GM12878 (cell line): Measurements from ENCODE around the gene BUB1B. TPM values are rescaled to one million over a fixed set of nuclear protein-coding genes. Genes with fewer than 3 reads are reported as not detected.

ENCODE experiments used
- ATAC-seq: fragments of 200-7000 bp; cut with Tn5 transposase; 3 replicates; pipeline ENCODE4 v1.9.1; 2020; ENCODE audit warnings: mild to moderate bottlenecking, moderate library complexity
- BruUV-seq: library from RNA; stranded (reverse); fragments of 400-500 nt; replicated peaks from 2 replicates; lab custom pipeline; 2021; lab: Mats Ljungman, UMichigan
- CTCF ChIA-PET: fragments of 300-600 bp; sonication (Branson Sonifier 250); formaldehyde crosslinking; extraction: SDS; loops from one replicate; lab custom pipeline; 2021; ENCODE audit warnings: inconsistent platforms; lab: Yijun Ruan, JAX
- POLR2A ChIA-PET: fragments of 350-600 bp; formaldehyde crosslinking; extraction: SDS; loops from one replicate; lab custom pipeline; 2021; ENCODE audit warnings: inconsistent platforms; lab: Charles Lee
- RAD21 ChIA-PET: fragments of 300-600 bp; sonication (Branson Sonifier 250); formaldehyde crosslinking; loops from one replicate; lab custom pipeline; 2023; ENCODE audit warnings: antibody characterized with exemption; ENCODE audit not compliant: unreplicated experiment; lab: Charles Lee
- SMC1A ChIA-PET: fragments of 300-600 bp; sonication (Branson Sonifier 250); formaldehyde crosslinking; loops from one replicate; lab custom pipeline; 2023; ENCODE audit not compliant: unreplicated experiment, uncharacterized antibody; lab: Charles Lee
- DNase-seq: peaks from one replicate; pipeline ENCODE4 v3.0.0-alpha.2; 2011; ENCODE audit warnings: low read depth, low spot score
- FAIRE-seq: peaks from 3 replicates; lab custom pipeline; 2011; peaks lifted over from hg19 to GRCh38; lab: Jason Lieb, UNC
- H2AFZ ChIP-seq: 2 replicates; pipeline ENCODE4 v1.6.0; 2011; ENCODE audit warnings: low read depth, low read length, control low read depth; ENCODE audit not compliant: control insufficient read depth
- H3K27ac ChIP-seq: 2 replicates; pipeline ENCODE4 v1.5.1; 2011; ENCODE audit warnings: control low read depth; ENCODE audit not compliant: control insufficient read depth, insufficient read depth
- H3K27me3 ChIP-seq, 2 experiments: replicated peaks in 1 of 2; 2 replicates each; pipeline versions ENCODE4 v1.6.0 to v1.6.1; 2011; ENCODE audit warnings: low read length in 1 of 2; ENCODE audit not compliant: control insufficient read depth in 2 of 2, insufficient read depth in 2 of 2
- H3K36me3 ChIP-seq, 2 experiments: 2 replicates each; pipeline ENCODE4 v1.5.1; 2011; ENCODE audit warnings: low read length in 1 of 2; ENCODE audit not compliant: control insufficient read depth in 2 of 2, insufficient read depth in 2 of 2
- H3K4me1 ChIP-seq: 2 replicates; pipeline ENCODE4 v1.6.1; 2011; ENCODE audit warnings: mild to moderate bottlenecking, low read length, moderate library complexity, mixed read lengths; ENCODE audit not compliant: control insufficient read depth, insufficient read depth
- H3K4me2 ChIP-seq: 2 replicates; pipeline ENCODE4 v1.6.0; 2011; ENCODE audit warnings: control low read depth; ENCODE audit not compliant: control insufficient read depth, insufficient read depth
- H3K4me3 ChIP-seq: fragments of 200-600 bp; sonication (generic); 2 replicates; pipeline ENCODE4 v1.5.1; 2016
- H3K79me2 ChIP-seq: 2 replicates; pipeline ENCODE4 v1.6.0; 2011; ENCODE audit warnings: low read length; ENCODE audit not compliant: control insufficient read depth, insufficient read depth
- H3K9ac ChIP-seq: 2 replicates; pipeline ENCODE4 v1.8.0; 2011; ENCODE audit warnings: low read length, control low read depth, mixed read lengths; ENCODE audit not compliant: control insufficient read depth, insufficient read depth
- H3K9me3 ChIP-seq: replicated peaks from 3 replicates; pipeline ENCODE4 v1.5.1; 2011; ENCODE audit warnings: mild to moderate bottlenecking, low read length; ENCODE audit not compliant: control insufficient read depth, insufficient read depth
- H4K20me1 ChIP-seq: 2 replicates; pipeline ENCODE4 v1.6.0; 2011; ENCODE audit not compliant: control insufficient read depth, insufficient read depth
- EED ChIP-seq: sonication (generic); IDR thresholded peaks from 2 replicates; pipeline ENCODE4 v1.6.1; 2016; ENCODE audit warnings: antibody characterized with exemption, low read depth
- RAD21 ChIP-seq: IDR thresholded peaks from 2 replicates; pipeline ENCODE4 v1.6.1; 2011; ENCODE audit warnings: mild to moderate bottlenecking, low read depth, low read length, moderate library complexity; ENCODE audit not compliant: insufficient read depth
- SREBF2 ChIP-seq: IDR thresholded peaks from 2 replicates; pipeline ENCODE4 v1.6.1; 2012; ENCODE audit warnings: mild to moderate bottlenecking, low read length
- WGBS: methylation state at CpG from one replicate; pipeline ENCODE4 v1.1.6; 2016; ENCODE audit warnings: low lambda C conversion rate; ENCODE audit not compliant: insufficient replicate concordance, insufficient coverage; ENCODE audit errors: missing lambda C conversion rate; 5-methylcytosine and 5-hydroxymethylcytosine counted together
- in situ Hi-C: fragments of 300-500 bp; cut with MboI; formaldehyde crosslinking; loops from 9 replicates; pipeline ENCODE4 v1.14.3; 2018; ENCODE audit warnings: mixed read lengths
- intact Hi-C: fragments of 100-400 bp; cut with micrococcal nuclease; formaldehyde crosslinking; loops from one replicate; pipeline ENCODE4 v1.14.2; 2022; ENCODE audit not compliant: unreplicated experiment
- polyA plus RNA-seq, 11 experiments: library from polyadenylated mRNA; depleted of rRNA in 4 of 11; unstranded in 6 of 11; stranded (reverse) in 5 of 11; fragments of >200 nt; fragmentation: Nextera tagmentation in 4 of 11; fragmentation: Illumina TruSeq in 1 of 11; extraction: Ambion mirVana in 4 of 11; extraction: Trizol in 1 of 11; gene quantifications; 1 replicate in 1 of 11; 2 replicates in 10 of 11; pipeline versions ENCODE4 v1.2.1 to v1.2.3, GENCODE V29; 2011 to 2016; ENCODE audit warnings: inconsistent platforms in 2 of 11, missing spikeins in 2 of 11, low read depth in 1 of 11
- total RNA-seq, 4 experiments: library from RNA; depleted of rRNA in 3 of 4; stranded (reverse); fragments of >200 nt in 3 of 4; fragmentation: Illumina TruSeq in 1 of 4; extraction: Trizol in 1 of 4; gene quantifications; 2 replicates each; pipeline versions ENCODE4 v1.2.1 to v1.2.3, GENCODE V29; 2013 to 2021

The BUB1B gene
- total and polyA plus RNA-seq, 10 of the 15 experiments (the other 5 are each of a cell fraction or from before 2014, with no cell fraction given) = 29.1 to 98.6 (median 77.3) TPM

GRCh38 chr15:40263024-40263754, 102.3 kb downstream of the BUB1B start:
- Histone ChIP-seq H3K27me3 (no peaks in the 10 kb centered on the region), H3K4me1 (no peaks in the 10 kb centered on the region), H2AFZ (no peak overlapping the region), H3K4me2 (no peak overlapping the region), H3K9ac (no peak overlapping the region), H3K27ac (no peak overlapping the region), H3K4me3 (no peak overlapping the region), H3K36me3 (no peaks in the 10 kb centered on the region), H4K20me1 (no peaks in the 10 kb centered on the region), H3K9me3 (no peaks in the 10 kb centered on the region), H3K79me2 (no peaks in the 10 kb centered on the region)
- ChIA-PET RAD21 (interaction anchor here (1.1 kb wide), 2 partner anchors 11 to 46 kb away, joined by 3 to 4 read pairs; no protein-coding TSS in a partner anchor), CTCF (interaction anchor here (0.6 to 3.3 kb wide), 6 partner anchors 11 to 233 kb away, joined by 3 to 27 read pairs (median 6); no protein-coding TSS in a partner anchor), SMC1A (interaction anchor here (1.0 to 1.4 kb wide), 2 partner anchors 11 to 216 kb away, joined by 3 to 5 read pairs; no protein-coding TSS in a partner anchor), POLR2A (no interaction called here)
- FAIRE-seq (no peak), DNase-seq (no peak), ATAC-seq (no peak)
- intact Hi-C loops = no loop called here
- WGBS = 41% methylated on average over 12 of the region's 12 CpGs
- in situ Hi-C loops = no loop called here
- TF ChIP-seq RAD21 = no peak
- no TSS peak for BruUV-seq

- in situ Hi-C loops = no loop called here
- Histone ChIP-seq H3K9ac (no peak overlapping the region), H4K20me1 (no peaks in the 10 kb centered on the region), H2AFZ (no peak overlapping the region), H3K9me3 (no peaks in the 10 kb centered on the region), H3K36me3 (no peaks in the 10 kb centered on the region), H3K4me2 (no peak overlapping the region), H3K4me3 (no peak overlapping the region), H3K27ac (no peak overlapping the region), H3K27me3 (no peaks in the 10 kb centered on the region), H3K4me1 (no peaks in the 10 kb centered on the region), H3K79me2 (no peaks in the 10 kb centered on the region)
- ChIA-PET CTCF (interaction anchor here (0.6 to 3.3 kb wide), 6 partner anchors 10 to 341 kb away, joined by 3 to 27 read pairs (median 4); no protein-coding TSS in a partner anchor), POLR2A (interaction anchor here (0.6 kb wide), 1 partner anchor 225 kb away, joined by 5 read pairs; no protein-coding TSS in a partner anchor), SMC1A (interaction anchor here (1.0 to 1.4 kb wide), 4 partner anchors 10 to 477 kb away, joined by 3 to 5 read pairs (median 4); no protein-coding TSS in a partner anchor), RAD21 (interaction anchor here (0.6 to 1.1 kb wide), 2 partner anchors 9 to 26 kb away, joined by 3 to 4 read pairs; no protein-coding TSS in a partner anchor)
- no TSS peak for BruUV-seq
- no peak for DNase-seq
- no peak for FAIRE-seq
- intact Hi-C loops = no loop called here
- TF ChIP-seq SREBF2 (no peak), EED (no peak)
- ATAC-seq = no peak
- 56% methylated on average over 16 of the region's 16 CpGs for WGBS
Observed at GRCh38 chr15:40264321-40265153, 103.7 kb downstream of the BUB1B start.
